IPS DF 6.9 (cell line): Measurements from ENCODE around the gene ZGPAT.

Source experiments
- DNase-seq: peaks from one replicate; pipeline ENCODE4 v3.0.0-alpha.2; 2013; ENCODE audit warnings: low read depth, low spot score
- H3K27ac ChIP-seq: one replicate; pipeline ENCODE4 v1.5.1; 2013; ENCODE audit warnings: low read length, control low read depth
- H3K27me3 ChIP-seq: 2 replicates; pipeline ENCODE4 v1.6.1; 2013; ENCODE audit warnings: mild to moderate bottlenecking, low read length; ENCODE audit not compliant: control insufficient read depth, insufficient read depth
- H3K36me3 ChIP-seq: 2 replicates; pipeline ENCODE4 v1.6.1; 2013; ENCODE audit warnings: low read length; ENCODE audit not compliant: control insufficient read depth, insufficient read depth
- H3K4me1 ChIP-seq: 2 replicates; pipeline ENCODE4 v1.6.1; 2013; ENCODE audit warnings: low read length; ENCODE audit not compliant: control insufficient read depth, insufficient read depth
- H3K4me3 ChIP-seq: 2 replicates; pipeline ENCODE4 v1.5.1; 2013; ENCODE audit warnings: mild to moderate bottlenecking, low read length
- H3K9me3 ChIP-seq: 2 replicates; pipeline ENCODE4 v1.6.1; 2013; ENCODE audit warnings: low read length, inconsistent platforms; ENCODE audit not compliant: control insufficient read depth, insufficient read depth
- WGBS: extraction: QIAGEN DNeasy Blood & Tissue Kit; methylation state at CpG from one replicate; pipeline ENCODE4 v1.1.7; 2013; ENCODE audit warnings: mixed read lengths, missing lambda C conversion rate; ENCODE audit not compliant: insufficient read length, insufficient coverage; 5-methylcytosine and 5-hydroxymethylcytosine counted together

The ZGPAT gene

GRCh38 chr20:63755933-63756647, 48.3 kb downstream of the ZGPAT start:
- no peaks in the 10 kb centered on the region for H3K27me3 ChIP-seq
- WGBS: no CpG with 5 or more reads among the region's 18 CpGs

DNA sequence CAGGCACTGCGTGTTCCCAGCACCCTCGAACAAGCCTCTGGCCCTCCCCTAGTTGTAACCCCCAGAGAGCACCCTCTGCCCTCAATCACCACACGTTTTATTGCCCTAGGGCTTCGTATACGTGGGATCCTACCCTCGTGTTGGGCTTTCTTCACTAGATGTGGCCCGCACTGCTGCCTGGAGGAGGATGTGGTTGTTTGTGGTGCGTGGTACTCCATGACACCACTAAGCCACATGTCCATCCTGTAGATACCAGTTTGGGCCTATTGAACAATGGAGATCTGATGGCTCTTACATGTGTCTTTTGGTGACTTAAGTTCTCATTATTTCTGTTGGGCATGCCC, 48.8 kb downstream of the ZGPAT start:
- Histone ChIP-seq H3K4me1 (no peaks in the 10 kb centered on the region; the same call in 1 of the 2 replicates), H3K9me3 (no peaks in the 10 kb centered on the region), H3K27me3 (no peaks in the 10 kb centered on the region), H3K27ac (no peak overlapping the region), H3K36me3 (peaks cover 5% of the 10 kb centered on the region; the same call in 1 of the 2 replicates), H3K4me3 (no peak overlapping the region)
- DNase-seq: no peak
- WGBS: no CpG with 5 or more reads among the region's 8 CpGs

More at GRCh38 chr20:63755933-63756647, 48.3 kb downstream of the ZGPAT start:
- H3K27ac ChIP-seq: no peak overlapping the region
- peaks cover 5% of the 10 kb centered on the region; the same call in 1 of the 2 replicates for H3K36me3 ChIP-seq
- H3K4me3 ChIP-seq: no peak overlapping the region
- peaks cover 2% of the 10 kb centered on the region for H3K4me1 ChIP-seq
- no peaks in the 10 kb centered on the region for H3K9me3 ChIP-seq
- DNase-seq: no peak

- no peak for DNase-seq
- Histone ChIP-seq H3K27me3 (no peaks in the 10 kb centered on the region), H3K4me1 (no peaks in the 10 kb centered on the region), H3K36me3 (no peaks in the 10 kb centered on the region), H3K27ac (no peak overlapping the region), H3K9me3 (no peaks in the 10 kb centered on the region), H3K4me3 (no peak overlapping the region)
- WGBS: no CpG with 5 or more reads among the region's 7 CpGs
Observed at GRCh38 chr20:63758152-63758551, 50.3 kb downstream of the ZGPAT start.

- no peaks in the 10 kb centered on the region for H3K27me3 ChIP-seq
- no peak overlapping the region for H3K4me3 ChIP-seq
Observed at GRCh38 chr20:63759377-63759901, 51.6 kb downstream of the ZGPAT start.

GRCh38 chr20:63765082-63765873, 57.4 kb downstream of the ZGPAT start:
- Histone ChIP-seq H3K9me3 (no peaks in the 10 kb centered on the region), H3K4me1 (no peaks in the 10 kb centered on the region), H3K4me3 (no peak overlapping the region), H3K36me3 (peaks cover 8% of the 10 kb centered on the region; the same call in 1 of the 2 replicates), H3K27ac (no peak overlapping the region), H3K27me3 (no peaks in the 10 kb centered on the region)
- no peak for DNase-seq
- no CpG with 5 or more reads among the region's 16 CpGs for WGBS

More at GRCh38 chr20:63759377-63759901, 51.6 kb downstream of the ZGPAT start:
- Histone ChIP-seq H3K36me3 (no peaks in the 10 kb centered on the region), H3K9me3 (no peaks in the 10 kb centered on the region), H3K4me1 (no peaks in the 10 kb centered on the region), H3K27ac (no peak overlapping the region)
- no CpG with 5 or more reads among the region's 7 CpGs for WGBS
- DNase-seq: no peak

GRCh38 chr20:63765902-63766301, 58.1 kb downstream of the ZGPAT start:
- no CpG with 5 or more reads among the region's 7 CpGs for WGBS
- no peaks in the 10 kb centered on the region for H3K4me1 ChIP-seq
- H3K36me3 ChIP-seq: peaks cover 8% of the 10 kb centered on the region; the same call in 1 of the 2 replicates

DNA sequence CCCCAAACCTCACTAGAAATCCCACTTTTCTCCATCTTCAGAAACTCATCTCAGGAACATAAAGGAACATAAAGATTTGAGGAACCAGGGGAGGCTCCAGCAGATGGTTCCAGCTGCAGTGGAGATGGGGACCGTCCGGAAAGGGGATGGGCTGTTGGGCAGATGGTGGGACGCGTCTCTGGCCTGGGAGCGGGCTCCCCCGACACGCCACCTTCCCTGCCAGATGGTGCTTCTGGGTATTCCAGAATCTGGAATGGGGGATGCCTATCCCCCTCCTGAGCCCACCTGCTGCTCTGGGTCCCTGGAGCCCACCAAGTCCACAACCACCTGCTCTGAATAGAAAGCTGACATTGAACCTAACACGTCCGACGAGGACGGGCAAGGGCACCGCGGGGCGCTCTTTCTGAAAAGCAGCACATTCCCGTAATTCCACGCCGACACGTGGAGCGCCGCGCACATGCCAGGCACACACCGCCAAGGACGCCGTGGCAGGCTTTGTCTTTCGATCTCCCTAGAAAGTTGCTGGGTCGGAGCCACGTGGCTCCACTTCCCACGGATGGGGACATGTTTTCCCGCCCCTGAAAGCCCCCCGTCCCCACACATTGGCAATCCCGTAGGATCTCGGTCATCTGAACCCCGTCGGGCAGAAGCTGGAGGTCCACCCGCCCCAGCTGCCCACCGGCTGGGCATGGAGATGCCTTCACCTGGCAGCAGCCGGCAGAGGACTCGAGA, 59.0 kb downstream of the ZGPAT start:
- Histone ChIP-seq H3K27me3 (no peaks in the 10 kb centered on the region), H3K4me3 (no peak overlapping the region), H3K4me1 (no peaks in the 10 kb centered on the region), H3K36me3 (peaks cover 8% of the 10 kb centered on the region; the same call in 1 of the 2 replicates), H3K9me3 (no peaks in the 10 kb centered on the region), H3K27ac (no peak overlapping the region)
- DNase-seq: no peak
- no CpG with 5 or more reads among the region's 38 CpGs for WGBS

More at GRCh38 chr20:63765902-63766301, 58.1 kb downstream of the ZGPAT start:
- DNase-seq: no peak
- H3K9me3 ChIP-seq: no peaks in the 10 kb centered on the region
- H3K27ac ChIP-seq: no peak overlapping the region
- H3K4me3 ChIP-seq: no peak overlapping the region
- no peaks in the 10 kb centered on the region for H3K27me3 ChIP-seq

DNA sequence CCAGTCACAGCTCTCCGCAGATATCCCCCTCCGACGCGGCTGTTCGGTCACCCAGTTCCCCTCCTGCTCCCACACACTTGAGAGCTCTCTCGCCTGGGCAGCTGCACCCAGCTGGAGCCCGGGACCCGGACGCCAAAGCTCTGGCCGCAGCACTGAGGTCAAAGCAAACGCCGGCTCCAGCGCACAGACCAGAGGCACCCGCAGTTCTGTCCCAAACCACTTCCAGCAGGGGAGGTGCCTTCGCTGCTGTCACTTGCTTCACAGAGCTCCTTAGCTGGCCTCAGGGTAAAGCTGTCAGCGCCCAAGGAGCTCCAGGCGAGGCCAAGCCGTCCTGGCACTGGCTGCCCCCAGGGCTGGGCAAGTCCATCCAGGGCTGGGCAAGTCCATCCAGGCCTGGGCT, 59.6 kb downstream of the ZGPAT start:
- no peak overlapping the region for H3K4me3 ChIP-seq
- H3K9me3 ChIP-seq: no peaks in the 10 kb centered on the region
- WGBS: no CpG with 5 or more reads among the region's 18 CpGs
- no peak overlapping the region for H3K27ac ChIP-seq
- H3K4me1 ChIP-seq: no peaks in the 10 kb centered on the region
- peaks cover 8% of the 10 kb centered on the region; the same call in 1 of the 2 replicates for H3K36me3 ChIP-seq
- no peak for DNase-seq
- no peaks in the 10 kb centered on the region for H3K27me3 ChIP-seq

- Histone ChIP-seq H3K4me3 (no peak overlapping the region), H3K4me1 (no peaks in the 10 kb centered on the region), H3K27me3 (no peaks in the 10 kb centered on the region), H3K27ac (no peak overlapping the region), H3K9me3 (no peaks in the 10 kb centered on the region), H3K36me3 (peaks cover 9% of the 10 kb centered on the region; the same call in 1 of the 2 replicates)
- no CpG with 5 or more reads among the region's 7 CpGs for WGBS
- no peak for DNase-seq
Observed at GRCh38 chr20:63767886-63768285, 60.0 kb downstream of the ZGPAT start.
